ENCODE data around the gene DAGLA.

DNA sequence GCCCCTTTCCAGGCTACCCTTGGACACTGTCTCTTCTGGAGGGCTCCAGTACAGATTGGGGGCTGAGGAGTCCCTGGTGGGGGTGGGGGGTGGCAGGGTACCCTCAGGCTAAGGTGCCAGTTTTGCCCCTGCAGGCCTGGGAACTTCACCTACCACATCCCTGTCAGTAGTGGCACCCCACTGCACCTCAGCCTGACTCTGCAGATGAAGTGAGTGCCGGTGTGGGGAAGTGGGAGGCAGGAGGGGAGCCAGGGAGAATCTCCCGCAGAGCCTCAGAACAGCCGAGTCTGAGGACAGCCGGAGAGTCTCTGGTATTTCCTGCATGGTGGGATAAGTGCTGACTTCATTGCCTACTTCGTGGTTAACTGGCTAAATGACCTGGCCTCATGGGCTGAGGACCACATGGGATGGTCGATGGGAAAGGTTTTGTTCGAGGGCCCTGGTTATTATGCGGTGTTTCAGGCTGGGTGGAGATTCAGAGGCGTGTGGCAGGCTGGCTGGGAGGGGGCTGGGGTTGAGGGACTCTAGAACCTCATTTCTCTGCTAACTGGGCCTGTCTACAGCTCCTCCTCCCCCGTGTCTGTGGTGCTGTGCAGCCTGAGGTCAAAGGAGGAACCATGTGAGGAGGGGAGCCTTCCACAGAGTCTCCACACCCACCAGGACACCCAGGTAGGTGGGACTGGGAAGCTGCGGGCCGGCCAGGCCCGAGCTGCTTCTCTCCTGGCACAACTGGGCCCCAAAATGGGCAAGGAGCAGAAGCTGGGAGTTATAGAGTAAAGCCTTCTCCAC, 103.7 kb downstream of the DAGLA start:
- no peak for TF ChIP-seq POLR2A (IDR thresholded peaks at IDR 0.05)
- TF ChIP-seq, protein P1, sequence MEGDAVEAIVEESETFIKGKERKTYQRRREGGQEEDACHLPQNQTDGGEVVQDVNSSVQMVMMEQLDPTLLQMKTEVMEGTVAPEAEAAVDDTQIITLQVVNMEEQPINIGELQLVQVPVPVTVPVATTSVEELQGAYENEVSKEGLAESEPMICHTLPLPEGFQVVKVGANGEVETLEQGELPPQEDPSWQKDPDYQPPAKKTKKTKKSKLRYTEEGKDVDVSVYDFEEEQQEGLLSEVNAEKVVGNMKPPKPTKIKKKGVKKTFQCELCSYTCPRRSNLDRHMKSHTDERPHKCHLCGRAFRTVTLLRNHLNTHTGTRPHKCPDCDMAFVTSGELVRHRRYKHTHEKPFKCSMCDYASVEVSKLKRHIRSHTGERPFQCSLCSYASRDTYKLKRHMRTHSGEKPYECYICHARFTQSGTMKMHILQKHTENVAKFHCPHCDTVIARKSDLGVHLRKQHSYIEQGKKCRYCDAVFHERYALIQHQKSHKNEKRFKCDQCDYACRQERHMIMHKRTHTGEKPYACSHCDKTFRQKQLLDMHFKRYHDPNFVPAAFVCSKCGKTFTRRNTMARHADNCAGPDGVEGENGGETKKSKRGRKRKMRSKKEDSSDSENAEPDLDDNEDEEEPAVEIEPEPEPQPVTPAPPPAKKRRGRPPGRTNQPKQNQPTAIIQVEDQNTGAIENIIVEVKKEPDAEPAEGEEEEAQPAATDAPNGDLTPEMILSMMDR (IDR thresholded peaks at IDR 0.05 in 8 of 11, conservative IDR thresholded peaks at IDR 0.05 in 3 of 11), result no peak
